Cerebellar nuclear complex (tissue), 1 donor: ENCODE results near the gene CCDC63.
"Not testable (repeated sequence)": the region's sequence is repeated elsewhere in the genome, so short reads cannot be mapped to it uniquely, and the experiment has no call there.

ENCODE experiments used
- DNase-seq, 2 experiments: peaks; one replicate each; lab custom pipeline; 2025; lab: John Stamatoyannopoulos, UW

CCDC63 gene

GRCh38 chr12:110844551-110845338, 2.0 kb upstream of the CCDC63 start:
- DNase-seq = no peak

- DNase-seq = no peak
Measured at GRCh38 chr12:110845339-110845682, 1.5 kb upstream of the CCDC63 start.

- DNase-seq = no peak
Measured at GRCh38 chr12:110848314-110848923, 1.6 kb downstream of the CCDC63 start.

- DNase-seq = no peak
Measured at GRCh38 chr12:110849221-110849620, 2.4 kb downstream of the CCDC63 start.

GRCh38 chr12:110849748-110850403, 3.1 kb downstream of the CCDC63 start:
- no peak for DNase-seq

- DNase-seq = no peak
Measured at GRCh38 chr12:110850762-110851161, 4.0 kb downstream of the CCDC63 start.

- DNase-seq = no peak
Measured at GRCh38 chr12:110853836-110854235, 7.0 kb downstream of the CCDC63 start.

- DNase-seq = no peak
Measured at GRCh38 chr12:110856542-110856941, 9.8 kb downstream of the CCDC63 start.

- DNase-seq = no peak
Measured at GRCh38 chr12:110857528-110857927, 10.7 kb downstream of the CCDC63 start.

GRCh38 chr12:110857954-110858353, 11.2 kb downstream of the CCDC63 start:
- not testable (repeated sequence) for DNase-seq

- DNase-seq = no peak
Measured at GRCh38 chr12:110858848-110859247, 12.1 kb downstream of the CCDC63 start.

- DNase-seq = no peak
Measured at GRCh38 chr12:110860833-110861296, 14.1 kb downstream of the CCDC63 start.

- DNase-seq = no peak
Measured at GRCh38 chr12:110861729-110862128, 14.9 kb downstream of the CCDC63 start.

GRCh38 chr12:110862329-110862728, 15.5 kb downstream of the CCDC63 start:
- DNase-seq = no peak

GRCh38 chr12:110863161-110863560, 16.4 kb downstream of the CCDC63 start:
- no peak for DNase-seq

GRCh38 chr12:110865521-110865920, 18.7 kb downstream of the CCDC63 start:
- no peak for DNase-seq

GRCh38 chr12:110869026-110869425, 22.2 kb downstream of the CCDC63 start:
- no peak for DNase-seq

- no peak for DNase-seq
Measured at GRCh38 chr12:110869803-110870202, 23.0 kb downstream of the CCDC63 start.

GRCh38 chr12:110872100-110872499, 25.3 kb downstream of the CCDC63 start:
- no peak for DNase-seq

- DNase-seq = no peak
Measured at GRCh38 chr12:110874351-110874750, 27.6 kb downstream of the CCDC63 start.

- no peak for DNase-seq
Measured at GRCh38 chr12:110874781-110875180, 28.0 kb downstream of the CCDC63 start.

GRCh38 chr12:110880651-110881050, 33.9 kb downstream of the CCDC63 start:
- no peak for DNase-seq

GRCh38 chr12:110883251-110883650, 36.5 kb downstream of the CCDC63 start:
- no peak for DNase-seq
